NCI-H1417 treated with DMSO at 0.1 percent for 48 hours (cell line): ENCODE data around the gene WRAP53.

Experiments
- DNase-seq: peaks from one replicate; lab custom pipeline; 2025; lab: John Stamatoyannopoulos, UW

WRAP53 gene

DNA sequence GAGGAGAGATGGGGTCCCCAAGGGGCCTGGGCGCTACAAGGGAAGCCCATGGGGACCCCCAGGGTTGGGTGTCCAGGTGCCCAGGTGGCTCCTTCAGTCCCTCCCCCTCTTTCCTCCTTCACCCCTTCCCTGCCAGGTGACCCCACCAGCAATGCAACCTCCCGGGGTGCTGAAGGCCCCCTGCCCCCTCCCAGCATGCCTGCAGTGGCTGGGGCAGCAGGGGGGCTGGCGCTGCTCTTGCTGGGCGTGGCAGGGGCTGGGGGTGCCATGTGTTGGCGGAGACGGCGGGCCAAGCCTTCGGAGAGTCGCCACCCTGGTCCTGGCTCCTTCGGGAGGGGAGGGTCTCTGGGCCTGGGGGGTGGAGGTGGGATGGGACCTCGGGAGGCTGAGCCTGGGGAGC, 20.8 kb downstream of the WRAP53 start:
- no peak for DNase-seq

DNA sequence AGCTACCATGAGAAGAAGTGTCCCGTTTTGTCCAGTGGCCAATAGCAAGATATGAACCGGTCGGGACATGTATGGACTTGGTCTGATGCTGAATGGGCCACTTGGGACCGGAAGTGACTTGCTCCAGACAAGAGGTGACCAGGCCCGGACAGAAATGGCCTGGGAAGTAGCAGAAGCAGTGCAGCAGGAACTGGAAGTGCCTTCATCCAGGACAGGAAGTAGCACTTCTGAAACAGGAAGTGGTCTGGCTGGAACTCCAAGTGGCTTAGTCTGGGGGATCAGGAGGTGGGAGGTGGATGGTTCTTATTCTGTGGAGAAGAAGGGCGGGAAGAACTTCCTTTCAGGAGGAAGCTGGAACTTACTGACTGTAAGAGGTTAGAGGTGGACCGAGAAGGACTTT, 22.0 kb downstream of the WRAP53 start:
- no peak for DNase-seq

DNA sequence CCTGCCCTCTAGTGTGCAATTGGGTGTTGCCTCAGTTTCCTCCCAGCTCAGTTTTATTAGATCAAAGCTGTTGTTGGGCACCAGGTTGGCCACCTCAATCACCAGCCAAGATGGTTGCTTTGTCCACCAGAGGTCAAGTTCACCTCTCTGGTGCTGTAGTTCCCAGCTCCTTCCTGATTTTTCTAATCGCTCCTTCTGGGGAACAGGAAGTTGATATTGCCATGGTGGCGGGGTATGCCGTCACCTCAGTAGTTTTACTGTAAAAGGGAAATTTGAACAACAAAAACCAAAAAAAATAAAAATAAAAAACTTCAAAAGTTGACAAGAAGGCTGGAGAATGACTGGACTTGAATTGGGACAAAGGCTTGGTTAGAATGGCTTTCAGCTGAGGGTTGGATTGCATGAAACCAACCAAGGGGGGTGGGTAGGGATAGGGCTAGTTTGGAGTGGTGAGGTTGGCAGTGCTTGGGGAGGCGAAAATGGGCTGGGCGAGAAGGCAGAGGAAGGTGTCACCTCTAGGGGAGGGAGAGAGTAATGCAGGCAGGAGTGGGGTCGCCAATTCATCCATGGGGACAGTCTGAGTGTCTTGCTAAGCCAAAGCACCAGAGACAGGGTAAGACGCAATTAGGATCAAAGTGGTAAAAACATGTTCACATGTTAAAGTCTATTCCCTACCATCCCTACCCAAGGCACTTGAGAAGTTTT, 22.9 kb downstream of the WRAP53 start:
- DNase-seq, result no peak

DNA sequence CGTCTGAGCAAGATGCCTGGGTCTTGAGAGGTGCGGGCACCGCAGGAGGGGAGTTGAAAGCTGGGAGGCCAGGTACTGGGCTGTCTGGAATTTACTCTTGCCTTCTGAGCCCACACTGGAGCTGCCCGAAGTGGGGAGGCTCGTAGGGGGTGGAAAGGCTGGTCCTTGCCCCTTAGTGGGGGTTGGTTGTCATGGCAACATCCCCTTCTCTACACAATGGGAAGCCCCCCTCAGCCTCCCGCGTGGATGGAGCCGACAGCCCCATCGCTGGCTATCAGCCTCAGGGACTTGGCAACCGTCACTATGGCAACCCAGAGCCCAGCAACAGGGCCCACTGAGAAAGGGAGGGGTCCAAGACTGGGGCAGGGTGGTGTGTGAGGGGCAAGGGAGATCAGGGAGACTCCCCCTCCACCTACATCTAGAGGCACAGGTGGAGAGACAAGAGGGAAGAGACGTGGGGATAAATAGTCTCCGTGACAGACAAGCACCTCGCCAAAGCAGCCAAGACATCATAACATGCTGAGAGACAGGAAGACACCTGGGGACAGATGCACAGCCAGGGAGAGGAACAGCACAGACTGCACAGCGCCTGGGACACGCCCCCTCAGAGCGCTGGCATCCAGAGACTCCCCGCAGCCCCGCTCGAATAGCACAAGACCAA, 24.0 kb downstream of the WRAP53 start:
- no peak for DNase-seq

DNA sequence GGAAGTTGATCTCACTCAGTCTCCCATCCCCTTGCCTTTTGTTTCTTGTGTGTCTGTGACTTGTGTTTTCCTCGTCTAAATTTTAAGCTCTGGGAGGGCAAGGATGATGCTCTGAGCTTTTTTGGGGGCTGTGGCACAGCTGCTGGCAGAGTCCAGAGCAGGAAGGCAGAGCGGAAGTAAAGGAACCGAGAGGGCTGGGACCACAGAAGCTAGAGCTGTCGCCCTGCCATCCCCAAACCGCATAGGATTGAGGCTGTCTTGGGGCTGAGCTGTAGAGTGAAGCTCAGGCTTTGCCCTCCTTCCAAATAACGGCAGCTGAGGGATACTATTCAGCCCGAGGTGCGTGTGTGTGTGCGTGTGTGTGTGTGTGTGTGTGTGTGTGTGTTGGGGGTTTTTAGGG, 25.5 kb downstream of the WRAP53 start:
- no peak for DNase-seq

DNA sequence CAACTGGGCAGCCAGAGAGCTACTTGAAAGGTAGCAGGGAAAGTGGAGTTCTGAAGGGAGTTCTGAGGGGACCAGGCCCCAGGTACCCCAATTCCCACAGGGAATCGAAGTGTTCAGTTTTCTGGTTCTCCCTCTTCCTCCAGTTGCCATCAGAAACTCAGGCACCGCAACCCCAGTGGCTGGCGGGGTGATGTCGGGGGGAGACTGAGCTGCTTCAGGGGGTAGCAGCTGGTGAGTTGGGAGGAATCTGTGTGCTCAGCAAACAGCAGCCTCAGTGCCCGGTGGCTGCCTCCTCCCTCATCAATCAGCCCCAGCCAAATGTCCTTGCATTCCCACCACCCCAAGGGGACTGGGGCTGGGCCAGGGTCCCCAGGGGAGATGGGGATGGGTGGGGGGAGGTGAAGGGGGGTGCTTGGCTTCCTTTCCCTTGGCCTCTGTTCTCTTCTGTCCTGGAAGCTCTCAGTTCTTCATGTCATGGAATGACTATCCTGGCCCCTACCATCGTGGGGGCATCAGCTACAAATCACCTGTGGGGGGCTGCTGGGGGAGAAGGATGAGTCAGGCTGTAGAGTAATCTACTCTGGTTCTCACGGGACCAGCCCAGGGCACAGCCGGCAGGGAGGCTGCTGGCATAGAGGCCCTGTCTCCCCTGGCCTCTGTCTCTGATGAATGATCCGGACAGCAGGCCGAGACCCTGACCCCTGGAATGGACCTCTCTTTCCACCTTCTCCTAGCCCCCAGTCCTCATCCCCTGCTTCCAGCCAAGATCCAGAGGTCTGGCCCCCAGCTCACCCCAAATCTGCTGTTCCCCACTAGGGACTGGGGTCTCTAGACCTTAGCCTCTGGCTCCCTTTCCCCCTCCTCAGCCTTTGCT, 26.7 kb downstream of the WRAP53 start:
- DNase-seq, result no peak

DNA sequence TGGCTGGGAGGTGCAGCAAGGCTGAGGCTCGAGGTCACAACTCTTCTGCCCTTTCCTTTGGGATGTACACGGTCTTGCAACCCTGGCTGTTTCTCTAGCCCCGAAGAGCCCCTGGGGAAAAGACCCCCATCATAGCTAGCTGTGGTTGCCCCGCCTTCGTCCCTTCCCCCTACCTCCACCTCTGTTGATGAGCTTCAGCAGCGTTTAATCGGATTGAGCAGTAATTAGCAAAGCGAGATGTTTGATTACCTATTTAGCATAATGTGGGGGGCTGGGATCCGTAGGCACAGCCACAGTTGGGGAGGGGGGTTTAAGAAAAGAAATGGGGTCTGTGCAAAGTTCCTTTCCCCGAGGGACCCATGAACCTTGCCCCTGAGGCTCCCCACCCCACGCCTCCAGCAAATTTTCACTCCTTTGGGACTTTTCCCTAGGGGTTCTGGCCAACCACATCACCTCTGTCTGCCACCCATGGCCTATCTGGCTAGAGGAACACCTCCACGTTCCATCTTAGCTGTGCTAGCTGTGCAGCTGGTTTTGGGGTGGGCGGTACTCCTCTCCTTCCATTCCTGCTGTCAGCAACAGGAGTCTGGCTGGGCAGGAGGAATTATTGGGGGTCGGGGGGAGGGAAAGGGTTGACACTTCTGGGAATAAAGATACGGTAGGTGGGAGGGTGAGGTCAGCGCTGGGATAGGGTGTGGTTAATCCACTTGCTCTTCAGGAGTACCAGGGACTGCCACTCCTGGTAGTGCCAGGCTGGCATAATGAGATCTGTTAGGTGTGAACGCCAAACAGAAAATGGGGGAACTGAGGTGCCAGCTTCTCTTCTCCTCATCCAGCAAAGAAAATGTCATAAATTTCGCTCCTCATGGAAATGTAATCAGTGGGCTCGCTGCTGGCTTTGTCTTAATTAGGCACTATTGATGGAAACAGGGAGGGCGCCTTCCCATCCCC, 27.9 kb downstream of the WRAP53 start:
- DNase-seq, result no peak

DNA sequence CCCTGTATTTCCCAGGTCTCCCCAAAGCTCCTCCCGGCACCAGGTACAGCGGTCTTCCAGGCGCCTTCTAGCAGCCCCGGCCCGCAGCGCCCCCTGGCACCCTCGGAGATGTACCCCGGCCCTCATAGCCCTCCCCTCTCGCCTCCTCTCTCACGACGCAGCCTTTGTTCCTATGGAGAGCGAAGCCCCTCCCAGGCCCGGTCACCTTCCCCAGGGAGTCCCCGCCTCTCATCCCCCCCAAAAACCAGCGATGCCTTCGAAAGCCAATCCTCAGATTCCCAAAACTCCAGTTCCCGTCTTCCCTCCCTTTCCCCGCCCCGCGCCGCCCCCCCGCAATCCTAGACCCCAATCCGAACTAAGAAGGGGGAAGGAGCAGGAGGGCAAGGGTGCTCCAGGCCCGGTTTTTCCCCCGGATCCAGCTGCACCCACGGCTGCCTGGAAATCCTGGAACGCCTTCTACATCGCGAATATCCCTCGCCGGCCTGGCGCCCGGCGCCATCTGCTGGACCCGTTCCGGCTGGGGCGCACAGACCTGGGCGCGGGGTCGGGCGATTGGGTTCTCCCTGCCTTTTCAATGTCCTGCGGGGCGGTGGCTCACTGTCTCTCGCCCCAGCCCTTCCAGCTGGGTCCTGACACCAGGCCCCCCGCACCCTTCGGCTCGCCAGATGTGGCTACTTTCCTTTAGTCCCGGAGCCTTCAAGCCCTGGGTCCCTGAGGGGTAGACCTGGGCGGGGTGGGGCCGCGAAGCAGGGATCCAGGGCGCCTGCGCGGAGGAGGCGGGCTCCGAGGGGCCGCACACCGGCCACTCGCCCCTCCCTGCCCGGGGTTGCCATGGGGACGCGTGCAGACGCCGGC, 28.9 kb downstream of the WRAP53 start, which contains the start of gene DNAH2:
TSS of gene DNAH2 (plus strand) at position 844 of the 855 bp plus-strand sequence. CDS start 1,991 bp downstream, outside the sequence.
- peak; percentile 63 for DNase-seq

DNA sequence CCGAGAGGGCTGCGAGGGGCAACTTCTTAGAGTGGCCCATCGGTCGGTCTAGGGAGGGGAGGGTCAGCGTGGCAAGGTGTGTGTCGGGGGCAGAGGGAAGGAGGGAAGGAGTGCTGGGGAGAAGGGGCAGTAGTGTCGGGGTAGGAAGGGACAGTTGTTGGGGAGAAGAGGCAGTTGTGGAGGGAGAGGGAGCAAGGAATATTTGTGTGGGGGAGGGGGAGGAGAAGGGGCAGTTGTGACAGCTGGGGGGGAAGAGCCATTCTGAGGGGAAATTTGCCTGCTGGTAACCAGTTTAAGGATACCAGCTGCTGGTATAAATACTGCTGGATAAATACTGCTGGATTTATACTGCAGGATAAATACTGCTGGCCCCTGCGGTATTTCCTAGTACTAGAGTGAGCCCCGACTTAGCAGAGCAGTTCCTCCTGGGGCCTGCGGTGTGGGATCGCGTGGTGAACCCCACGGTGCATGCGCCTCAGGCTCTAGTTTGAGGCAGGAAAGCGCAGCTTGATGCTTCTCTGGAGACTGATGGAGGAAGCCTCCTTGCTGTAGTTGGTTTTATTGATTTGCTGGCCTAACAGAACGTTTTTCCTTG, 29.6 kb downstream of the WRAP53 start:
- no peak for DNase-seq

DNA sequence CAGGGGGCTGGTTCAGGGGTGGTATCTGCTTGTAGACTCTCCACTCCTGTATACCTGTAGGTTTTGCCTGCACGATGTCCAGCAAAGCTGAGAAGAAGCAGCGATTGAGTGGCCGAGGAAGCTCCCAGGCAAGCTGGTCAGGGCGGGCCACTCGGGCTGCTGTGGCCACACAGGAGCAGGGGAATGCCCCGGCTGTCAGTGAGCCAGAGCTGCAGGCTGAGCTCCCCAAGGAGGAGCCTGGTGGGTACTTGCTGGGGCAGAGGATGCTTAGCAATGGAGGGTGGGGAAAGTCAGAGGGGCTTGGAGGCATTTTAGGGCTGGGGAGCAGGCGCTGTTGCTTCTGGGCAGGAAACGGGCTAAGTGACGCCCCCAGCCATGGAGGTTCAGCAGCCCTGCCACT, 31.4 kb downstream of the WRAP53 start:
- no peak for DNase-seq

DNA sequence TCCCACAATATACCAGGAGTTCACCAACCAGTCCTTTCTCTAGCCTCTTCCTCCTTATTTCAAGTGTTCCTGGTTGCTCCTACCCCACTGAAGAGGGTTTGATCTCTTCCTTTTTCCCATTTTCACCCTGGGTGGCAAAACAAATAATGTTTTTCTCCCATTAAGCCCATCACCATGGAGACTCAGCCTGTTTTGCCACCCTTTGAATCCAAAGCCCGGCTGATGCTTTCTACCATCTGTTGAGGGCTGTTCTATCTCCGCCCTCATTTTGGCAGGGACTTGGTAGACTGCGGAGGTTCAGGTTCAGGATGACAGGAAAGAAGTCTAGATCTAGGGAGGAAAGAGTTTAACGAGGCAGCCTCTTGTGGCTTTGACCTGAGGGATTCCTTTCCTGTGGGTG, 31.8 kb downstream of the WRAP53 start:
- no peak for DNase-seq

DNA sequence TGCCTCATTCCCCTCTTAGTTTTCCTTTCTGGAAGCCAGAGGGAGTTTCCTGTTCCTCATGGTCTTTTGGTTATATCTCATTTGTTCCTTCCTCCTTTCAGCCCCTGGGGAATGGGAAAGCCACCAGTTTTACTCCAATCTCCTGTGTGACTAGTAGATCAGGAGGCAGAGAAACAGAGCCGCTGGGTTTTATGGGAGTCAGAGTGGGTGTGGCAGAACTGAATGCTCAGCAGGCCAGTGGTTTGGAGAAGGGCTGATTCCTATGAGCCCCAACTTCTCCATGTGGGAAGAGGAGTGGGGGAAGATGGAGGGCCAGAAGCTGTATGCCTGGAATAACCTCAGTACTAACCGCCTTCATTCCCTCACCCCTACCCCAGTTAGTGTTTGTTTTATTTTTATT, 33.3 kb downstream of the WRAP53 start:
- no peak for DNase-seq

DNA sequence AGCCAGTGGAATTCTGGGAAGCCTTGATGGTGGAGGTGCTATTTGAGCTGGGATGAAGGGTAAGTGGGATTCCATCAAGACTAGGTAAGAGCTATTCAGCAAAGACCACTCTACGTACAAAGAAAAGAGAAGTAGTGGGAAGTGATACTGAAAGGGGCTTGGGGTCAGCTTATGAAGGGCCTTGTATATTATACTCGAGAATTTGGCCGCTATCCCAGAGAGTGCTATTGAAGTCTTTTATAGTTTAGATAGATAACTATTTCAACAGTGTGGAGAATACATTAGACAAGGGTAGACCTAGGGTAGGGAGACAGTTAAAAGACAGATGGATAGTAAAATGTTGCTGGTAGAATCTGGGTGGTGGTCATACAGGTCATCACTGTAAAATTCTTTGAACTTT, 39.6 kb downstream of the WRAP53 start:
- no peak for DNase-seq

DNA sequence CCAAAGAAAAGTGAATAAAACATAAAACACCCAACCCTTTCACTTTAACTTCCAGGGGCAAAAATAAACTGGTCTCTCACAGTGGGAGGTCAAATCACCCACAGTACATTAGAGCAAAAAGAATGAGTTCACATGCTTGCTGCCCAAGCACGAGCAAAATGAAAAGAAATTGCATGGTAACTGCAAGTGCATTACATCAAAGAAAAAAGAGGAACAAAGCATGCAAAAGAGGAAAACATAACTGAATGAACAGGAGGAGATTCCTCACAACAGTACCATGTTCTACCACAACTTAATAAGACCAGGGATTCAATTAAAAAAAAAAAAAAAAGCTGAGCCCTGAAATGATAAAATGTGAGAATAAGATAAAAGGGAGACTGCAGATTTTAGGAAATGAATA, 41.5 kb downstream of the WRAP53 start:
- DNase-seq, result no peak

DNA sequence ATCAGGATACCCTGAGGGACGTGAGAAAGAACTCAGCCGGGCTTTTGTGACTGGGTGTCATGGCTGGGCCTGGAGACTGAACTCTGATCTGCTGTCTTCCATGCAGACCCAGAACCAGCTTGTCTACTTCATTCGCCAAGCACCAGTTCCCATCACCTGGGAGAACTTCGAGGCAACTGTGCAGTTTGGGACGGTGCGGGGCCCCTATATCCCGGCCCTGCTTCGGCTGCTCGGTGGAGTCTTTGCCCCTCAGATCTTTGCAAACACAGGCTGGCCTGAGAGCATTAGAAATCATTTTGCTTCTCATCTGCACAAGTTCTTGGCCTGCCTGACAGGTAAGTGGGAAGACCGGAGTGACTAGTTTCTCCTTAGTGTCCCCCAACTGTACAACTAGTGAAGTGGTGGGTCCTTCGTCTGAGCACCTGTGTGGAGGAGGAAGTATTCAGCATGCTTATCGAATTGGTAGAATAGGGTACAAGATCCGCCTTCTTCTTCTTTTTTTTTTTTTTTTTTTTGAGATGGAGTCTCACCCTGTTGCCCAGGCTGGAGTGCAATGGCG, 44.8 kb downstream of the WRAP53 start:
- DNase-seq, result no peak

DNA sequence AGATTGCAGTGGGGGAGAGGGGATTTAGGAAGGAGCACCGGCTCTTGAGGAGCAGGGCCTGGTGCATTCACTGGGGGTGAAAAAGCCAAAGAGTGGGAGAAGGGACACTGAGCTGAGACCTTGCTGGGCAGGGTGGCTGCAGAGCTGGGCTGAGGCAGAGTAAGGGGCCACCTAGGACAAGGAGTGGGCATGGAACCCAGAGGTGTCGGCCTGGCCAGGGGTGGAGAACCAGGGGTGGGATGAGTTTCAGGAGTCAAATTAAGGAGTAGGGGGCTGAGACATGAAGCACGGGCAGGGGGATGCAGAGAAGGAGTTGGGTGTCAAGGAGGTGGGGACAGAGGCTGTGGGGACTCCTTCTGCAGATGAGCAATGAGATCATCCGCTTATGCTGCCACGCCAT, 49.3 kb downstream of the WRAP53 start:
- no peak for DNase-seq

DNA sequence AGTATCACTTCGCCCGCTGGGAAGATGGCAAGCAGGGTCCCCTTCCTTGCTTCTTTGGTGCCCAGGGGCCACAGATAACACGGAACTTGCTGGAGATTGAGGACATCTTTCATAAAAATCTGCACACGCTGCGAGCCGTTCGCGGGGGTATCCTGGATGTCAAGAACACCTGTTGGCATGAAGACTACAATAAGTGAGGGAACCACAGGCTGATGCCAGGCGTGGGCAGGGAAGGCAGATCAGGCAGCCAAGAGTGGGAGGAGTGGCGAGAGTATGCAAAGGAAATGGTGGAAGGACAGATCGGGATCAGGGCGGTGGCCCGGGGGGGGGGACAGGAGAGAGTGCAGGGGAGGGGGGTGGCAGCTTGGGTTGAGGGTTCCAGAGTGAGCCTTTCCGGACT, 51.5 kb downstream of the WRAP53 start:
- DNase-seq, result no peak

DNA sequence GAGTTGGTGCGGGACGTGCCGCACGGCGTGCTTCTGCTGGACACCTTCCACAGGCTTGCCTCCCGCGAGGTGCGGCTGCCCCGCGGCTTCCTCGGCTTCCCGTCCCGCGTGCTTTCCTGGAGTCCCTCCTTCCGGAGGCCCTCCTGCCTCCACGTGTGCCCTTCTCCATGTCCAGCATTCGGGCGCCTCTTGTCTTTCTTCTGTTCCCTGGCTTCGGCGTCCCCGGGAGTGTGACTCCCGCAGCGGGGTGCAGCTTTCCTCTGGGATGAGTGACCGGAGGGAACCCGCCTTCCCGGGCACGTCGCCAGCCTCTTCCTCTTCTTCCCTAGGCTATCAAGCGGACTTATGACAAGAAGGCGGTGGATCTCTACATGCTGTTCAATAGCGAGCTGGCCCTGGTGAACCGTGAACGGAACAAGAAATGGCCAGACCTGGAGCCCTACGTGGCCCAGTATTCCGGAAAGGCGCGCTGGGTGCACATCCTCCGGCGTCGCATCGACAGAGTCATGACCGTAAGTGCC, 52.3 kb downstream of the WRAP53 start:
- DNase-seq, result no peak

DNA sequence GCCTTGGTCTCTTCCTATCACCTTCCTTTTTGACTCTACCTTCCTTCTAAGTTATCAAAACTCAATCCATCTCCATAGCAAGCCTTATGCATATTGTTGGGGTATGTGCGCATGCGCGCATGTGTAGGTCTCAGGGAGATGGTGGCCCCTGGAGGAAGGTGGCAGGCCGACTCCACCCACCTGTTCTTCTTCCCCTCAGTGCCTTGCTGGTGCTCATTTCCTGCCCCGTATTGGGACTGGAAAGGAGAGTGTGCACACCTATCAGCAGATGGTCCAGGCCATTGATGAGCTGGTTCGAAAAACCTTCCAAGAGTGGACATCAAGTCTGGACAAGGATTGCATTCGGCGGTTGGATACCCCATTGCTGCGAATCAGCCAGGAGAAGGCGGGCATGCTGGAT, 54.5 kb downstream of the WRAP53 start:
- no peak for DNase-seq

DNA sequence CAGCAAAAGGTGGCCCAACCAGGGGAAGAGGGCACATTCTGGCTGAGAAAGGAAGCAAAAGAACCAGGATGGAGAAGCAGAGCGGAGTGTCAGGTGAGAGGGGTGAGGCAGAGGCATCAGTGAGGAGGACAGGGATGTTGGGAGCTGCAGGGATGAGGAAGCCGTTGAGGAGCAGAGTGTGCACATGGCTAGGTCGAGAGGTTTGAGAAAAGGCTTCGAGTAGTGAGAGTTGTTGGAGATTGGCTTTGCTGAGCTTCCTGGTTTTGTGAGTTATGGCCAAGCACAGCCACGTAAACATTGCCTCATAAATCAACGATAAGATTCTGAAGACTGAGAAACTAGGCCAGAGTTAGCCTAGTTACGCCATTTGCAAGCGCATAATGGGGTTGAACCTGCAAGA, 56.1 kb downstream of the WRAP53 start:
- no peak for DNase-seq
